ENCODE results near the gene SLIRP. TPM values are rescaled to one million over a fixed set of nuclear protein-coding genes. Genes with fewer than 3 reads are reported as not detected.

SLIRP gene
- total and polyA plus RNA-seq, 2 of the 4 experiments (the other 2 are of a cell fraction), result 226 to 244 TPM

- Histone ChIP-seq H2BK20ac (ENCODE audit: low read depth, low read length) (no peak overlapping the region), H2AFZ (replicated peaks; ENCODE audit: low read length, poor library complexity) (no peak overlapping the region), H3K9ac (ENCODE audit: low read depth, low read length) (no peak overlapping the region), H2AK9ac (replicated peaks; ENCODE audit: low read depth, low read length, poor library complexity) (no peak overlapping the region), H3K27me3 (ENCODE audit: control insufficient read depth, insufficient read depth, low read length) (no peaks in the 10 kb centered on the region), H2BK15ac (ENCODE audit: low read depth, low read length) (no peak overlapping the region), H2BK120ac (ENCODE audit: low read depth, low read length) (no peak overlapping the region), H3K9me3 (ENCODE audit: control insufficient read depth, insufficient read depth, low read length) (no peaks in the 10 kb centered on the region), H3K4me1 (ENCODE audit: control insufficient read depth, insufficient read depth, low read length) (no peaks in the 10 kb centered on the region), H3K23ac (ENCODE audit: low read depth, low read length) (no peak overlapping the region), H3K4me2 (ENCODE audit: low read depth, low read length) (no peak overlapping the region), H3K18ac (ENCODE audit: low read depth, low read length) (no peak overlapping the region), H4K5ac (ENCODE audit: low read depth, low read length) (no peak overlapping the region), H3K79me1 (ENCODE audit: low read depth in 1 of 2, low read length in 2 of 2) (peaks cover 7 to 13% of the 10 kb centered on the region in 2 experiments; a peak in 2 of 4 replicates), H3K56ac (ENCODE audit: extremely low read depth, insufficient read depth, low read length) (no peak overlapping the region), H4K91ac (ENCODE audit: insufficient read depth, low read depth, low read length) (no peak overlapping the region), H3K4me3 (ENCODE audit: insufficient read depth, low read depth, low read length) (no peak overlapping the region), H4K20me1 (ENCODE audit: insufficient read depth, low read length) (no peaks in the 10 kb centered on the region), H3K27ac (ENCODE audit: insufficient read depth, low read length) (no peak overlapping the region), H4K8ac (ENCODE audit: low read depth in 2 of 2, low read length in 2 of 2) (no peak overlapping the region), H3K14ac (replicated peaks; ENCODE audit: low read depth, low read length) (no peak overlapping the region), H3K4ac (ENCODE audit: low read depth, low read length) (no peak overlapping the region), H2BK5ac (ENCODE audit: low read depth, low read length, poor library complexity, severe bottlenecking) (no peak overlapping the region), H3K9me1 (ENCODE audit: insufficient read depth, low read length) (0 out of 2 replicates have a peak, but pooled peaks cover 2% of the 10 kb centered on the region), H3K36me3 (ENCODE audit: control insufficient read depth, insufficient read depth, low read length) (peaks cover 46% of the 10 kb centered on the region), H2AK5ac (ENCODE audit: low read depth, low read length) (no peak overlapping the region)
- no TSS peak for BruUV-seq (replicated peaks)
- POLR2A ChIA-PET (ENCODE audit: unreplicated experiment), result no interaction called here
- DNase-seq, result peak; percentile 33
- in situ Hi-C loops (cut with MboI; ENCODE audit: low sequenced_read_pairs) (no loop called here), intact Hi-C loops (cut with micrococcal nuclease) (no loop called here), dilution Hi-C loops (cut with HindIII; ENCODE audit: low sequenced_read_pairs, unreplicated experiment) (no loop called here)
- no peak for ATAC-seq (ENCODE audit: low read depth)
- CTCF ChIA-PET, result no interaction called here
- TF ChIP-seq BHLHE40 (IDR thresholded peaks at IDR 0.05; ENCODE audit: low read depth, low read length) (no peak), MAFK (IDR thresholded peaks at IDR 0.05; ENCODE audit: low read depth, low read length) (peak; percentile 70)
- no CpG with 5 or more reads among the region's 3 CpGs for WGBS, 2 experiments (ENCODE audit: extremely low coverage in 2 of 2, insufficient read length in 1 of 2)
Measured at GRCh38 chr14:77730976-77731497, 23.1 kb downstream of the SLIRP start.
